ENCODE measurements around the gene MAP4K4. TPM values are rescaled to one million over a fixed set of nuclear protein-coding genes. Genes with fewer than 3 reads are reported as not detected.

MAP4K4 gene
- total and polyA plus RNA-seq, 2 of the 13 experiments (the other 11 are each of a cell fraction or from before 2014, with no cell fraction given) = 105 to 264 TPM

DNA sequence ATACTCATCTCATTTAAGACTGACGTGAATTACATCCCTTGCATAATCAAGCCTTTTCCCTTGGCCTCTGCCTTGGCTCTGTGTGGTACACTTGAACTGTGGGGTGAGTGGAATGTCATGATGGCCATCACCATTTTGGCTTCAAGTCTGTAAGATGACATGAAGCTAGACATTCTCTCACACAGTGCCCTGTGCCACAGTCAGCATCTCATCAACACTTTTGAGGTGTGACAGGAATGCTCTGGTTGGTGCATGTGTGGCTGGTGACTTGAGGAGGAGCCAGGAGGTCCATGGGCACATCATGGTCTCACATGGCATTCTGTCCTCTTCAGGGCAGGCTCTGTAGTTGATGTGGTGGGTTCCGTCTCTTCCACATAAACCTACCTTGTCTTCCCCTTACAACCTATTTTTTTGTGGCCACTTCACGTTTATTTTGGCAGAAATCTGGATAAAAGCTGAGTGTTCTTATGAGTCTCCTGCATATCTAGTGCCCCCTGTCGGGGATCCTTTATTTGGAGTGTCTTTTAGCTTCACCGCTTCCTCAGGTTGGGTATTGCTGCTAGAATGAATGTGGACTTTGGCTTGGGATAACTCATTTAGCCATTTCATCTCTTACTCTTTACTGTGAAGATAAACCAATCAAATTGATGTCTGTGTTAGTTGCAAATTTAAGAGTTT lies 28.1 kb downstream of the MAP4K4 start:
- H3K79me2 ChIP-seq (ENCODE audit: insufficient read depth, low read length) = peaks cover 100% of the 10 kb centered on the region
- ChIA-PET POLR2A (interaction anchor here (1.6 kb wide), 1 partner anchor 26 kb away, joined by 3 read pairs; no protein-coding TSS in a partner anchor), CTCF (ENCODE audit: low intra/inter-chr PET ratio, low total read pairs) (no interaction called here)
- peak; percentile 15; the same call in 1 of the 3 replicates for ATAC-seq
- H3K9me3 ChIP-seq (ENCODE audit: low read length) = no peaks in the 10 kb centered on the region
- H4K20me1 ChIP-seq (ENCODE audit: insufficient read depth, low read length) = peaks cover 94% of the 10 kb centered on the region
- no peak for DNase-seq (ENCODE audit: low spot score)
- no peak overlapping the region for H3K27ac ChIP-seq (ENCODE audit: extremely low read length, insufficient read depth, low read length)
- H2AFZ ChIP-seq (ENCODE audit: low read length) = no peak overlapping the region
- no TSS peak for BruUV-seq (replicated peaks)
- no peak overlapping the region for H3K4me2 ChIP-seq (ENCODE audit: low read depth, low read length)
- peaks cover 7 to 23% of the 10 kb centered on the region in 2 experiments; a peak in 4 of 5 replicates for H3K36me3 ChIP-seq (replicated peaks in 1 of 2; ENCODE audit: control insufficient read depth in 1 of 2, insufficient read depth in 2 of 2, low read length in 2 of 2)
- 83% methylated on average over 5 of the region's 5 CpGs for WGBS (ENCODE audit: low lambda C conversion rate)
- H3K27me3 ChIP-seq (ENCODE audit: control insufficient read depth in 1 of 2, insufficient read depth in 2 of 2, low read length in 2 of 2) = no peaks in the 10 kb centered on the region
- H3K4me3 ChIP-seq (replicated peaks in 1 of 3; ENCODE audit: insufficient read depth in 1 of 3, low read depth in 2 of 3, low read length in 3 of 3) = no peak overlapping the region
- intact Hi-C loops (cut with micrococcal nuclease; ENCODE audit: unreplicated experiment) = no loop called here
- in situ Hi-C loops (cut with HindIII; ENCODE audit: extremely low pct_ligation_motif_present, low pct_unique_long_range_greater_than_20kb) = no loop called here
- FAIRE-seq = no peak
- H3K4me1 ChIP-seq (ENCODE audit: insufficient read depth, low read length) = peaks cover 100% of the 10 kb centered on the region
- no peak overlapping the region for H3K9ac ChIP-seq (ENCODE audit: insufficient read depth, low read depth, low read length)
- TF ChIP-seq, protein P1, sequence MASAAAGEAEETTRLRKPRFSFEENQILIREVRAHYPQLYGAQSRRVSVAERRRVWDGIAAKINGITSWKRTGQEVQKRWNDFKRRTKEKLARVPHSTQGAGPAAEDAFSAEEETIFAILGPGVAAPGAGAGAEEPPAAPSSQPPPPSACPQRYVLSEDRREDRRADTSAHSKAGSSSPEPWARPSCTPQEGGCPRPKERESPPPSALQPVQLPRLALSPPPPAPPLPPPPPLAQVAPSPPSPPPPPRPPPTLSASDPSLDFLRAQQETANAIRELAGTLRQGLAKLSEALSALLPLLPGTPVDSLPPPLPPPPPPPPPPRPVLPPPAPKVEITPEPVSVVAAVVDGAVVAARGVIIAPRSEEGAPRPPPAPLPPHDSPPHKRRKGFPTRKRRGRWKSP (CRISPR knock-in tag; IDR thresholded peaks at IDR 0.05) = no peak
- TF ChIP-seq TEAD3 (CRISPR knock-in tag; optimal IDR thresholded peaks at IDR 0.05; ENCODE audit: borderline replicate concordance) (peak; percentile 13), PITX1 (CRISPR knock-in tag; IDR thresholded peaks at IDR 0.05) (no peak), FOXM1 (CRISPR knock-in tag; IDR thresholded peaks at IDR 0.05) (no peak), RCOR2 (CRISPR knock-in tag; IDR thresholded peaks at IDR 0.05) (no peak), AKAP8 (CRISPR knock-in tag; IDR thresholded peaks at IDR 0.05) (no peak), KDM5A (IDR thresholded peaks at IDR 0.05; ENCODE audit: borderline replicate concordance, low read length) (no peak), DNMT3B (CRISPR knock-in tag; conservative IDR thresholded peaks at IDR 0.05) (no peak), SOX6 (IDR thresholded peaks at IDR 0.05) (no peak), SOX6 (CRISPR knock-in tag; IDR thresholded peaks at IDR 0.05) (0 out of 2 replicates have a peak, but pooled peaks have one; percentile 12), NFIC (IDR thresholded peaks at IDR 0.05; ENCODE audit: low read length) (no peak), GFI1 (CRISPR knock-in tag; IDR thresholded peaks at IDR 0.05; ENCODE audit: borderline replicate concordance) (no peak), HDAC1 (CRISPR knock-in tag; IDR thresholded peaks at IDR 0.05) (no peak), TBP (CRISPR knock-in tag; IDR thresholded peaks at IDR 0.05) (no peak), ZNF253 (CRISPR knock-in tag; IDR thresholded peaks at IDR 0.05; ENCODE audit: borderline replicate concordance) (no peak), SAFB2 (CRISPR knock-in tag; IDR thresholded peaks at IDR 0.05; ENCODE audit: borderline replicate concordance, low read depth) (no peak)
- TF ChIP-seq, protein P2, sequence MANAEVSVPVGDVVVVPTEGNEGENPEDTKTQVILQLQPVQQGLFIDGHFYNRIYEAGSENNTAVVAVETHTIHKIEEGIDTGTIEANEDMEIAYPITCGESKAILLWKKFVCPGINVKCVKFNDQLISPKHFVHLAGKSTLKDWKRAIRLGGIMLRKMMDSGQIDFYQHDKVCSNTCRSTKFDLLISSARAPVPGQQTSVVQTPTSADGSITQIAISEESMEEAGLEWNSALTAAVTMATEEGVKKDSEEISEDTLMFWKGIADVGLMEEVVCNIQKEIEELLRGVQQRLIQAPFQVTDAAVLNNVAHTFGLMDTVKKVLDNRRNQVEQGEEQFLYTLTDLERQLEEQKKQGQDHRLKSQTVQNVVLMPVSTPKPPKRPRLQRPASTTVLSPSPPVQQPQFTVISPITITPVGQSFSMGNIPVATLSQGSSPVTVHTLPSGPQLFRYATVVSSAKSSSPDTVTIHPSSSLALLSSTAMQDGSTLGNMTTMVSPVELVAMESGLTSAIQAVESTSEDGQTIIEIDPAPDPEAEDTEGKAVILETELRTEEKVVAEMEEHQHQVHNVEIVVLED (CRISPR knock-in tag; IDR thresholded peaks at IDR 0.05; ENCODE audit: borderline replicate concordance) = no peak
- TF ChIP-seq, protein P3, sequence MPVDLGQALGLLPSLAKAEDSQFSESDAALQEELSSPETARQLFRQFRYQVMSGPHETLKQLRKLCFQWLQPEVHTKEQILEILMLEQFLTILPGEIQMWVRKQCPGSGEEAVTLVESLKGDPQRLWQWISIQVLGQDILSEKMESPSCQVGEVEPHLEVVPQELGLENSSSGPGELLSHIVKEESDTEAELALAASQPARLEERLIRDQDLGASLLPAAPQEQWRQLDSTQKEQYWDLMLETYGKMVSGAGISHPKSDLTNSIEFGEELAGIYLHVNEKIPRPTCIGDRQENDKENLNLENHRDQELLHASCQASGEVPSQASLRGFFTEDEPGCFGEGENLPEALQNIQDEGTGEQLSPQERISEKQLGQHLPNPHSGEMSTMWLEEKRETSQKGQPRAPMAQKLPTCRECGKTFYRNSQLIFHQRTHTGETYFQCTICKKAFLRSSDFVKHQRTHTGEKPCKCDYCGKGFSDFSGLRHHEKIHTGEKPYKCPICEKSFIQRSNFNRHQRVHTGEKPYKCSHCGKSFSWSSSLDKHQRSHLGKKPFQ (CRISPR knock-in tag; IDR thresholded peaks at IDR 0.05; ENCODE audit: insufficient replicate concordance) = no peak
- TF ChIP-seq, protein P4, sequence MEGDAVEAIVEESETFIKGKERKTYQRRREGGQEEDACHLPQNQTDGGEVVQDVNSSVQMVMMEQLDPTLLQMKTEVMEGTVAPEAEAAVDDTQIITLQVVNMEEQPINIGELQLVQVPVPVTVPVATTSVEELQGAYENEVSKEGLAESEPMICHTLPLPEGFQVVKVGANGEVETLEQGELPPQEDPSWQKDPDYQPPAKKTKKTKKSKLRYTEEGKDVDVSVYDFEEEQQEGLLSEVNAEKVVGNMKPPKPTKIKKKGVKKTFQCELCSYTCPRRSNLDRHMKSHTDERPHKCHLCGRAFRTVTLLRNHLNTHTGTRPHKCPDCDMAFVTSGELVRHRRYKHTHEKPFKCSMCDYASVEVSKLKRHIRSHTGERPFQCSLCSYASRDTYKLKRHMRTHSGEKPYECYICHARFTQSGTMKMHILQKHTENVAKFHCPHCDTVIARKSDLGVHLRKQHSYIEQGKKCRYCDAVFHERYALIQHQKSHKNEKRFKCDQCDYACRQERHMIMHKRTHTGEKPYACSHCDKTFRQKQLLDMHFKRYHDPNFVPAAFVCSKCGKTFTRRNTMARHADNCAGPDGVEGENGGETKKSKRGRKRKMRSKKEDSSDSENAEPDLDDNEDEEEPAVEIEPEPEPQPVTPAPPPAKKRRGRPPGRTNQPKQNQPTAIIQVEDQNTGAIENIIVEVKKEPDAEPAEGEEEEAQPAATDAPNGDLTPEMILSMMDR (CRISPR knock-in tag; IDR thresholded peaks at IDR 0.05) = 0 out of 2 replicates have a peak, but pooled peaks have one; percentile 15
